DOHH2 (cell line): ENCODE data around the gene TLCD5.
A peak's percentile ranks its signal among the peaks of the same experiment; 100 is the strongest.

Experiments
- H3F3A ChIP-seq: fragments of 200-600 bp; sonication (generic), shearing (Covaris generic); 2 replicates; pipeline ENCODE4 v1.6.0; 2016; ENCODE audit warnings: antibody characterized with exemption, mild to moderate bottlenecking; ENCODE audit not compliant: control insufficient read depth, insufficient read depth
- H3K27ac ChIP-seq: fragments of 200-600 bp; sonication (generic); 2 replicates; pipeline ENCODE4 v1.5.1; 2014; ENCODE audit warnings: low read depth, mild to moderate bottlenecking, low read length, moderate library complexity
- H3K27me3 ChIP-seq: fragments of 200-600 bp; sonication (generic); 2 replicates; pipeline ENCODE4 v1.6.1; 2014; ENCODE audit warnings: mild to moderate bottlenecking, low read length, mixed read lengths; ENCODE audit not compliant: control insufficient read depth
- H3K36me3 ChIP-seq: fragments of 200-600 bp; sonication (generic); 2 replicates; pipeline ENCODE4 v1.6.1; 2014; ENCODE audit warnings: mild to moderate bottlenecking, low read length, moderate library complexity, mixed read lengths; ENCODE audit not compliant: control insufficient read depth
- H3K4me1 ChIP-seq: fragments of 200-600 bp; sonication (generic); 2 replicates; pipeline ENCODE4 v1.6.1; 2014; ENCODE audit warnings: mild to moderate bottlenecking, low read length, mixed read lengths; ENCODE audit not compliant: control insufficient read depth
- H3K4me2 ChIP-seq: fragments of 200-600 bp; sonication (generic); 2 replicates; pipeline ENCODE4 v1.6.0; 2014; ENCODE audit warnings: mild to moderate bottlenecking, low read length, moderate library complexity
- H3K4me3 ChIP-seq: fragments of 200-600 bp; sonication (generic); 2 replicates; pipeline ENCODE4 v1.5.1; 2014; ENCODE audit warnings: mild to moderate bottlenecking, low read length, mixed read lengths
- H3K79me2 ChIP-seq: fragments of 200-600 bp; sonication (generic); 2 replicates; pipeline ENCODE4 v1.6.1; 2014; ENCODE audit warnings: mild to moderate bottlenecking, low read length, mixed read lengths; ENCODE audit not compliant: control insufficient read depth
- H3K9me2 ChIP-seq: fragments of 200-600 bp; sonication (generic); replicated peaks from 2 replicates; pipeline ENCODE4 v1.6.1; 2014; ENCODE audit warnings: mild to moderate bottlenecking, low read length, mixed read lengths; ENCODE audit not compliant: control insufficient read depth
- H3K9me3 ChIP-seq: fragments of 200-600 bp; sonication (generic); 2 replicates; pipeline ENCODE4 v1.6.1; 2014; ENCODE audit warnings: antibody characterized with exemption, low read length, mixed read lengths; ENCODE audit not compliant: control insufficient read depth, insufficient read depth
- H4K20me1 ChIP-seq: fragments of 200-600 bp; sonication (generic); 2 replicates; pipeline ENCODE4 v1.6.0; 2014; ENCODE audit warnings: low read depth, mild to moderate bottlenecking, antibody characterized with exemption, low read length, moderate library complexity; ENCODE audit not compliant: control insufficient read depth, insufficient read depth
- EZH2phosphoT487 ChIP-seq: fragments of 200-600 bp; sonication (generic); IDR thresholded peaks from 2 replicates; pipeline ENCODE4 v1.6.1; 2017; ENCODE audit warnings: borderline replicate concordance, mild to moderate bottlenecking, antibody characterized with exemption, low read length, moderate library complexity, mixed read lengths
- TF ChIP-seq, protein P1 (sequence below): fragments of 200-600 bp; sonication (generic); IDR thresholded peaks from one replicate; pipeline ENCODE4 v1.5.1; 2014; ENCODE audit warnings: antibody characterized with exemption, mild to moderate bottlenecking, low read depth, low read length; ENCODE audit not compliant: poor library complexity, severe bottlenecking

Gene TLCD5

DNA sequence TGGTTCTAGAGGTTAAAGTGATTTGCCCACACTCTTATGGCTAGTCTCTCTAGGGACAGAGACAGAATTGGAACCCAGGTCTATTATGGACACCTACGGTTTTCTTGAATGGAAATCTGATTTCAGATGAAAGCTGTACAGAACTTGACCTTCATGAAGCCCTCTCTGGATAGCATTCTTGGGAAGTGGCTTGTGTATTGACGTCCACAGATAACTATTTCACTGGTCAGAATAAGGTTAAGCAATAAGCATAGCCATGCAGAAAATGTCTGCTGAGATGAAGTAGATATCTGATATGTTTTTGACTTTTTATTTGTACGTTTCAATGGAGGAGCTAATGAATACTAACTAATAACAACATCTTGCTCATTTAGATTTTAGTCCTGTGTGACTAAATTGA is 1.1 kb downstream of the TLCD5 start:
- no peaks in the 10 kb centered on the region for H3K36me3 ChIP-seq
- peaks cover 27% of the 10 kb centered on the region for H3K4me1 ChIP-seq
- H3K4me2 ChIP-seq = peak overlapping the region; percentile 73
- no peak for TF ChIP-seq EZH2phosphoT487
- TF ChIP-seq, protein P1, sequence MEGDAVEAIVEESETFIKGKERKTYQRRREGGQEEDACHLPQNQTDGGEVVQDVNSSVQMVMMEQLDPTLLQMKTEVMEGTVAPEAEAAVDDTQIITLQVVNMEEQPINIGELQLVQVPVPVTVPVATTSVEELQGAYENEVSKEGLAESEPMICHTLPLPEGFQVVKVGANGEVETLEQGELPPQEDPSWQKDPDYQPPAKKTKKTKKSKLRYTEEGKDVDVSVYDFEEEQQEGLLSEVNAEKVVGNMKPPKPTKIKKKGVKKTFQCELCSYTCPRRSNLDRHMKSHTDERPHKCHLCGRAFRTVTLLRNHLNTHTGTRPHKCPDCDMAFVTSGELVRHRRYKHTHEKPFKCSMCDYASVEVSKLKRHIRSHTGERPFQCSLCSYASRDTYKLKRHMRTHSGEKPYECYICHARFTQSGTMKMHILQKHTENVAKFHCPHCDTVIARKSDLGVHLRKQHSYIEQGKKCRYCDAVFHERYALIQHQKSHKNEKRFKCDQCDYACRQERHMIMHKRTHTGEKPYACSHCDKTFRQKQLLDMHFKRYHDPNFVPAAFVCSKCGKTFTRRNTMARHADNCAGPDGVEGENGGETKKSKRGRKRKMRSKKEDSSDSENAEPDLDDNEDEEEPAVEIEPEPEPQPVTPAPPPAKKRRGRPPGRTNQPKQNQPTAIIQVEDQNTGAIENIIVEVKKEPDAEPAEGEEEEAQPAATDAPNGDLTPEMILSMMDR = no peak
- peak overlapping the region; percentile 76 for H3K4me3 ChIP-seq
- peaks cover 28% of the 10 kb centered on the region for H3K27me3 ChIP-seq
- H3F3A ChIP-seq = peaks cover 4% of the 10 kb centered on the region
- H3K27ac ChIP-seq = no peak overlapping the region
- no peaks in the 10 kb centered on the region for H3K9me3 ChIP-seq
- H3K9me2 ChIP-seq = no peaks in the 10 kb centered on the region
- H4K20me1 ChIP-seq = no peaks in the 10 kb centered on the region
- no peaks in the 10 kb centered on the region for H3K79me2 ChIP-seq

DNA sequence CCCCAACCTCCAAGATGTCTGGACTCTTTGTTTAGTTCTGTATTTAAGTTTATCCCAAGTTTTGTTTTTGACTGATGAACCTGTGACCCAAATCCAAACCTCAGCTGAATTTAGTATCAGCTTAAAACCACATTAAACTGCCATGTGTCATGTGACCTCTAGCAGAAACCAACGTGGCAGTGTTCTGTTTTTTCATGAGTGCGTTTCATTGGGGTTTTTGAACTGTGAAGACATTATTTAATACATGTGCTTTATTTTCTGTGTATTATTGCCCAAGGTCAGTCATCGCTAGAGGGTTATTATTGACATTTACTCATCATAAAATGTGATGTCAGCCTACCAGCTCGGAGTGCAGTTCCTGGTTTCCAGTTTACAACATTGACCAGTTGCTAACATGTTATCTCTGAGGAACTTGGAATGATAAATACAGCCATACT is 1.8 kb downstream of the TLCD5 start:
- H3K4me3 ChIP-seq = peak overlapping the region; percentile 76
- H3K36me3 ChIP-seq = no peaks in the 10 kb centered on the region
- no peaks in the 10 kb centered on the region for H4K20me1 ChIP-seq
- H3K27me3 ChIP-seq = peaks cover 28% of the 10 kb centered on the region
- H3K79me2 ChIP-seq = no peaks in the 10 kb centered on the region
- no peak overlapping the region for H3K27ac ChIP-seq
- H3K9me3 ChIP-seq = no peaks in the 10 kb centered on the region
- TF ChIP-seq, protein P1 = no peak
- TF ChIP-seq EZH2phosphoT487 = no peak
- H3K9me2 ChIP-seq = no peaks in the 10 kb centered on the region
- peaks cover 27% of the 10 kb centered on the region for H3K4me1 ChIP-seq
- peaks cover 4% of the 10 kb centered on the region for H3F3A ChIP-seq
- H3K4me2 ChIP-seq = peak overlapping the region; percentile 73

DNA sequence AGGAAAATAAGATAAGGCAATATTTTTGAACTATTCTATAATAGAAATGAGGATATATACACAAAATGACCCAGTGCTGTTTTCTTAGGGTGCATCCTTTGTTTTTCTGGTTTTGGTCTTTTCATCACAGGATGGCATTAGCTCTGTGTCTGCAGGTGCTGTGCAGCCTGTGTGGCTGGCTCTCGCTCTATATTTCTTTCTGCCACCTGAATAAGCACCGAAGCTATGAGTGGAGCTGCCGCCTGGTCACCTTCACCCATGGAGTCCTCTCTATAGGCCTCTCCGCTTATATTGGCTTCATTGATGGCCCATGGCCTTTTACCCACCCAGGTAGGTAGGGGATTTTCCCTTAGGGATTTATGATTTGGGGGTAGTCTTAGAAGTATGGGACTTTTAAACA is 2.2 kb downstream of the TLCD5 start:
- Histone ChIP-seq H3K27me3 (peaks cover 28% of the 10 kb centered on the region), H3K36me3 (no peaks in the 10 kb centered on the region), H4K20me1 (no peaks in the 10 kb centered on the region), H3K4me2 (peak overlapping the region; percentile 73), H3K79me2 (no peaks in the 10 kb centered on the region), H3K9me3 (no peaks in the 10 kb centered on the region), H3K27ac (no peak overlapping the region), H3K9me2 (no peaks in the 10 kb centered on the region), H3F3A (peaks cover 4% of the 10 kb centered on the region), H3K4me1 (peaks cover 27% of the 10 kb centered on the region), H3K4me3 (no peak overlapping the region; the same call in 1 of the 2 replicates)
- no peak for TF ChIP-seq EZH2phosphoT487
- TF ChIP-seq, protein P1 = no peak
